ENCODE measurements around the gene TBX6.
A peak's percentile ranks its signal among the peaks of the same experiment; 100 is the strongest.

Gene TBX6

GRCh38 chr16:30085820-30086219 lies 5.9 kb downstream of the TBX6 start:
- DNase-seq = no peak

- no peak for DNase-seq
Observed at GRCh38 chr16:30085247-30085646, 6.5 kb downstream of the TBX6 start.

- DNase-seq = no peak
Observed at GRCh38 chr16:30084816-30085159, 6.9 kb downstream of the TBX6 start.

- DNase-seq = no peak
Observed at GRCh38 chr16:30084096-30084815, 7.5 kb downstream of the TBX6 start.

GRCh38 chr16:30083216-30084055 lies 8.3 kb downstream of the TBX6 start:
- DNase-seq = no peak

- DNase-seq = no peak
Observed at GRCh38 chr16:30082545-30083090, 9.1 kb downstream of the TBX6 start.

- no peak for DNase-seq
Observed at GRCh38 chr16:30079480-30079879, 12.2 kb downstream of the TBX6 start.

GRCh38 chr16:30078744-30079143 lies 13.0 kb downstream of the TBX6 start:
- DNase-seq = no peak

GRCh38 chr16:30077656-30078055 lies 14.1 kb downstream of the TBX6 start:
- DNase-seq = no peak

GRCh38 chr16:30076276-30076791 lies 15.4 kb downstream of the TBX6 start:
- no peak for DNase-seq

- peak; percentile 95 for DNase-seq
Observed at GRCh38 chr16:30075503-30076275, 16.0 kb downstream of the TBX6 start, which contains the start of gene PPP4C. Gene PPP4C, plus strand, starts transcription at chr16:30075994. Its CDS starts 384 bp downstream, at chr16:30076378.

- DNase-seq = no peak
Observed at GRCh38 chr16:30070490-30070889, 21.2 kb downstream of the TBX6 start.

GRCh38 chr16:30069611-30070462 lies 21.9 kb downstream of the TBX6 start:
- no peak for DNase-seq

- peak; percentile 17 for DNase-seq
Observed at GRCh38 chr16:30068750-30069610, 22.7 kb downstream of the TBX6 start.

- DNase-seq = no peak
Observed at GRCh38 chr16:30068333-30068732, 23.4 kb downstream of the TBX6 start.

GRCh38 chr16:30067584-30067916 lies 24.2 kb downstream of the TBX6 start:
- DNase-seq = no peak

GRCh38 chr16:30066761-30067583 lies 24.8 kb downstream of the TBX6 start:
- no peak for DNase-seq

GRCh38 chr16:30065943-30066760 lies 25.6 kb downstream of the TBX6 start:
- no peak for DNase-seq

All from NCI-H345 (cell line).